Fibroblast of mammary gland (primary cell): Measurements from ENCODE around the gene OR51E1.

Experiments used
- DNase-seq: peaks from one replicate; pipeline ENCODE4 v3.0.0-alpha.2; 2010; ENCODE audit warnings: low read depth
- H3K4me3 ChIP-seq: 2 replicates; pipeline ENCODE4 v1.5.1; 2011; ENCODE audit warnings: low read depth, mild to moderate bottlenecking, low read length, moderate library complexity; ENCODE audit not compliant: control insufficient read depth
- TF ChIP-seq, protein P1 (sequence below): conservative IDR thresholded peaks from 2 replicates; pipeline ENCODE4 v1.5.1; 2011; ENCODE audit warnings: low read depth, low read length, inconsistent platforms; ENCODE audit not compliant: control insufficient read depth, insufficient read depth

Gene OR51E1

GRCh38 chr11:4643682-4644081, at the start of gene OR51E1:
Gene OR51E1 (plus strand): TSS chr11:4643982. CDS start chr11:4652527, 8,545 bp downstream.
- DNase-seq = no peak
- no peak within 1 kb of the TSS for H3K4me3 ChIP-seq
- TF ChIP-seq, protein P1, sequence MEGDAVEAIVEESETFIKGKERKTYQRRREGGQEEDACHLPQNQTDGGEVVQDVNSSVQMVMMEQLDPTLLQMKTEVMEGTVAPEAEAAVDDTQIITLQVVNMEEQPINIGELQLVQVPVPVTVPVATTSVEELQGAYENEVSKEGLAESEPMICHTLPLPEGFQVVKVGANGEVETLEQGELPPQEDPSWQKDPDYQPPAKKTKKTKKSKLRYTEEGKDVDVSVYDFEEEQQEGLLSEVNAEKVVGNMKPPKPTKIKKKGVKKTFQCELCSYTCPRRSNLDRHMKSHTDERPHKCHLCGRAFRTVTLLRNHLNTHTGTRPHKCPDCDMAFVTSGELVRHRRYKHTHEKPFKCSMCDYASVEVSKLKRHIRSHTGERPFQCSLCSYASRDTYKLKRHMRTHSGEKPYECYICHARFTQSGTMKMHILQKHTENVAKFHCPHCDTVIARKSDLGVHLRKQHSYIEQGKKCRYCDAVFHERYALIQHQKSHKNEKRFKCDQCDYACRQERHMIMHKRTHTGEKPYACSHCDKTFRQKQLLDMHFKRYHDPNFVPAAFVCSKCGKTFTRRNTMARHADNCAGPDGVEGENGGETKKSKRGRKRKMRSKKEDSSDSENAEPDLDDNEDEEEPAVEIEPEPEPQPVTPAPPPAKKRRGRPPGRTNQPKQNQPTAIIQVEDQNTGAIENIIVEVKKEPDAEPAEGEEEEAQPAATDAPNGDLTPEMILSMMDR = no peak

- DNase-seq = no peak
- no peak overlapping the region for H3K4me3 ChIP-seq
- TF ChIP-seq, protein P1 = no peak
Measured at GRCh38 chr11:4605057-4605456, 38.7 kb upstream of the OR51E1 start.

GRCh38 chr11:4606231-4607015, 37.4 kb upstream of the OR51E1 start:
- DNase-seq = peak; percentile 43
- no peak overlapping the region for H3K4me3 ChIP-seq
- TF ChIP-seq, protein P1 = no peak

DNA sequence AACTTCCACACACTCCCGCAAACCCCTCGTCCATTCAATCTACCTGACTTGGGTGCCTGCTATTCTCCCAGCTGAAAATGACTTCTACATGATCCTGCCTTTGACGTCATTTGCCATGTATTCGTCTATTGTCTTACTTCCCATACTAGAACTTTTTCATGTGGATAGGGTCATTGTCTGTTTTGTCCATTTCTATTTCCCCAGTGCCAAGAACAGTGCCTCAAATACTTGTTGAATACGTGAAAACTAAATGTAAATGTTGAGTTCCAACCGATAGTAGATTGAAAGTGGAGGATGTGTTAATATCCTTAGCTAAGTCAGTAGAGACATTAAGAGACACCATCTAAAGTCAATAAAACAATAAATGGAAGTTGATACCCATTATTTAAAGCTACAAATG, 36.7 kb upstream of the OR51E1 start:
- peak; percentile 32 for DNase-seq
- TF ChIP-seq, protein P1 = no peak
- peak overlapping the region; percentile 71 for H3K4me3 ChIP-seq

GRCh38 chr11:4607781-4608666, 35.8 kb upstream of the OR51E1 start, which contains the start of gene TRIM68:
Gene TRIM68 (minus strand): TSS chr11:4608231. CDS start chr11:4605504, 2,727 bp downstream.
- TF ChIP-seq, protein P1 = no peak
- peak; percentile 93 for DNase-seq
- peak within 1 kb of the TSS; percentile 71 for H3K4me3 ChIP-seq

GRCh38 chr11:4610258-4610935, 33.4 kb upstream of the OR51E1 start:
- DNase-seq = no peak
- TF ChIP-seq, protein P1 = no peak
- H3K4me3 ChIP-seq = no peak overlapping the region
